Keratinocyte (primary cell): ENCODE measurements around the gene ROR2. TPM values are rescaled to one million over a fixed set of nuclear protein-coding genes. Genes with fewer than 3 reads are reported as not detected.

Source experiments
- DNase-seq: peaks from one replicate; pipeline ENCODE4 v3.0.0-alpha.2; 2011; ENCODE audit warnings: low read depth, missing footprints, low spot score
- FAIRE-seq: peaks from 2 replicates; lab custom pipeline; 2011; peaks lifted over from hg19 to GRCh38; lab: Jason Lieb, UNC
- H2AFZ ChIP-seq: 2 replicates; pipeline ENCODE4 v1.6.0; 2012; ENCODE audit warnings: low read length, control low read depth, inconsistent platforms; ENCODE audit not compliant: control insufficient read depth
- H3K27ac ChIP-seq: 2 replicates; pipeline ENCODE4 v1.5.1; 2011; ENCODE audit warnings: low read length; ENCODE audit not compliant: control insufficient read depth, insufficient read depth
- H3K27me3 ChIP-seq: 3 replicates; pipeline ENCODE4 v1.6.0; 2011; ENCODE audit warnings: low read length; ENCODE audit not compliant: control insufficient read depth, insufficient read depth; ENCODE audit errors: extremely low read depth
- H3K36me3 ChIP-seq, 2 experiments: 2 replicates in 1 of 2; 3 replicates in 1 of 2; pipeline ENCODE4 v1.5.1; 2011; ENCODE audit warnings: low read length in 2 of 2, mild to moderate bottlenecking in 1 of 2; ENCODE audit not compliant: control insufficient read depth in 2 of 2, insufficient read depth in 2 of 2; ENCODE audit errors: extremely low read depth in 1 of 2
- H3K4me1 ChIP-seq: 3 replicates; pipeline ENCODE4 v1.5.1; 2011; ENCODE audit warnings: low read length; ENCODE audit not compliant: control insufficient read depth, insufficient read depth; ENCODE audit errors: extremely low read depth
- H3K4me2 ChIP-seq: 3 replicates; pipeline ENCODE4 v1.6.0; 2011; ENCODE audit warnings: low read depth, low read length; ENCODE audit not compliant: control insufficient read depth, insufficient read depth; ENCODE audit errors: extremely low read depth
- H3K4me3 ChIP-seq, 3 experiments: fragments of 200-600 bp in 1 of 3; sonication (generic) in 1 of 3; 2 replicates in 2 of 3; 3 replicates in 1 of 3; pipeline ENCODE4 v1.5.1; 2011 to 2016; ENCODE audit warnings: low read length in 3 of 3, mild to moderate bottlenecking in 3 of 3, control low read depth in 2 of 3, inconsistent platforms in 1 of 3, low read depth in 1 of 3, mixed read lengths in 1 of 3, mixed run types in 1 of 3, moderate library complexity in 1 of 3; ENCODE audit not compliant: control insufficient read depth in 2 of 3, insufficient read depth in 2 of 3; ENCODE audit errors: extremely low read depth in 1 of 3
- H3K79me2 ChIP-seq: 2 replicates; pipeline ENCODE4 v1.6.0; 2012; ENCODE audit warnings: low read length; ENCODE audit not compliant: control insufficient read depth, insufficient read depth
- H3K9ac ChIP-seq: 3 replicates; pipeline ENCODE4 v1.6.0; 2011; ENCODE audit warnings: low read length; ENCODE audit not compliant: control insufficient read depth, insufficient read depth; ENCODE audit errors: extremely low read depth
- H3K9me1 ChIP-seq: 3 replicates; pipeline ENCODE4 v1.6.0; 2011; ENCODE audit warnings: low read length; ENCODE audit not compliant: control insufficient read depth, insufficient read depth; ENCODE audit errors: extremely low read depth
- H3K9me3 ChIP-seq: 2 replicates; pipeline ENCODE4 v1.5.1; 2012; ENCODE audit warnings: low read depth, low read length; ENCODE audit not compliant: control insufficient read depth
- H4K20me1 ChIP-seq: 3 replicates; pipeline ENCODE4 v1.6.0; 2011; ENCODE audit warnings: low read length; ENCODE audit not compliant: control insufficient read depth, insufficient read depth; ENCODE audit errors: extremely low read depth
- EZH2 ChIP-seq: IDR thresholded peaks from one replicate; pipeline ENCODE4 v1.6.1; 2012; ENCODE audit warnings: inconsistent platforms, mild to moderate bottlenecking, low read length, moderate library complexity
- dilution Hi-C: fragments of 300-500 bp; cut with MboI; formaldehyde crosslinking; loops from one replicate; pipeline ENCODE4 v1.7.0; 2020; ENCODE audit warnings: low sequenced_read_pairs; ENCODE audit not compliant: extremely low pct_ligation_motif_present
- polyA plus RNA-seq, 5 experiments: library from polyadenylated mRNA; depleted of rRNA in 3 of 5; stranded (reverse) in 3 of 5; stranded (forward) in 1 of 5; unstranded in 1 of 5; fragments of >200 nt; gene quantifications; 1 replicate in 1 of 5; 2 replicates in 3 of 5; 3 replicates in 1 of 5; pipeline versions ENCODE4 v1.2.1 to v1.2.3, GENCODE V29; 2011 to 2012; ENCODE audit warnings: missing spikeins in 2 of 5, low read depth in 1 of 5, low replicate concordance in 1 of 5
- TF ChIP-seq, protein P1 (sequence below), 3 experiments: IDR thresholded peaks in 1 of 3; conservative IDR thresholded peaks in 1 of 3; optimal IDR thresholded peaks in 1 of 3; 2 replicates in 2 of 3; 3 replicates in 1 of 3; pipeline versions ENCODE3 to v1.5.1; 2011; ENCODE audit warnings: low read length in 3 of 3, mild to moderate bottlenecking in 3 of 3, moderate library complexity in 2 of 3, control low read depth in 1 of 3, inconsistent platforms in 1 of 3; ENCODE audit not compliant: insufficient read depth in 2 of 3; ENCODE audit errors: extremely low read depth in 1 of 3

ROR2 gene
- polyA plus RNA-seq, 1 donor (not counting 4 experiments of a cell fraction or from before 2014, with no cell fraction given): 0.22 TPM

DNA sequence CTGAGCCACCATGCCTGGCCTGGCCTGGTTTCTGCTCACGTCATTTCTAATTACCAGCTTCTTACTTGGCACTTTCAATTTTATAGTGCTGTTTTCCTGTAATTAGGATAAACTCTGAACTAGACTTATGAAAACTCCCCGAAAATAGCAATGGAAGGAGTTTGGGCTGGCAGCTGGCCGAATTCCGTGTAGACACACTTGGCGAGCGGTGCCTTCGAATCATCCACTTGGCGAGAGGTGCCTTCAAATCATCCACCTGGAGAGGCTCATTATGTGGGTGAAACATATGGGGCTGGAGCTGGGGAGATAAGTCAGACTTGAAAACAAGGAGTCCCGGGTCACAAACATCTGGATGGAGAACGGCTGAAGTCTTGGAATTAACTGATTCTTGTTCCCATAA lies 203.7 kb downstream of the ROR2 start:
- no peaks in the 10 kb centered on the region for H3K9me3 ChIP-seq
- H3K36me3 ChIP-seq: no peaks in the 10 kb centered on the region
- dilution Hi-C loops: no loop called here
- no peaks in the 10 kb centered on the region for H3K79me2 ChIP-seq
- no peaks in the 10 kb centered on the region for H3K4me1 ChIP-seq
- FAIRE-seq (no peak), DNase-seq (no peak)
- TF ChIP-seq EZH2: no peak
- TF ChIP-seq, protein P1, sequence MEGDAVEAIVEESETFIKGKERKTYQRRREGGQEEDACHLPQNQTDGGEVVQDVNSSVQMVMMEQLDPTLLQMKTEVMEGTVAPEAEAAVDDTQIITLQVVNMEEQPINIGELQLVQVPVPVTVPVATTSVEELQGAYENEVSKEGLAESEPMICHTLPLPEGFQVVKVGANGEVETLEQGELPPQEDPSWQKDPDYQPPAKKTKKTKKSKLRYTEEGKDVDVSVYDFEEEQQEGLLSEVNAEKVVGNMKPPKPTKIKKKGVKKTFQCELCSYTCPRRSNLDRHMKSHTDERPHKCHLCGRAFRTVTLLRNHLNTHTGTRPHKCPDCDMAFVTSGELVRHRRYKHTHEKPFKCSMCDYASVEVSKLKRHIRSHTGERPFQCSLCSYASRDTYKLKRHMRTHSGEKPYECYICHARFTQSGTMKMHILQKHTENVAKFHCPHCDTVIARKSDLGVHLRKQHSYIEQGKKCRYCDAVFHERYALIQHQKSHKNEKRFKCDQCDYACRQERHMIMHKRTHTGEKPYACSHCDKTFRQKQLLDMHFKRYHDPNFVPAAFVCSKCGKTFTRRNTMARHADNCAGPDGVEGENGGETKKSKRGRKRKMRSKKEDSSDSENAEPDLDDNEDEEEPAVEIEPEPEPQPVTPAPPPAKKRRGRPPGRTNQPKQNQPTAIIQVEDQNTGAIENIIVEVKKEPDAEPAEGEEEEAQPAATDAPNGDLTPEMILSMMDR (optimal IDR thresholded peaks at IDR 0.05 in 1 of 3, IDR thresholded peaks at IDR 0.05 in 1 of 3, conservative IDR thresholded peaks at IDR 0.05 in 1 of 3; ENCODE audit: extremely low read depth in 1 of 3, insufficient read depth in 2 of 3, low read length in 3 of 3): no peak
- H3K9me1 ChIP-seq: no peaks in the 10 kb centered on the region
- H2AFZ ChIP-seq: no peak overlapping the region
- no peak overlapping the region for H3K27ac ChIP-seq
- H3K9ac ChIP-seq: no peak overlapping the region
- H3K4me2 ChIP-seq: no peak overlapping the region
- H3K27me3 ChIP-seq: no peaks in the 10 kb centered on the region
- no peaks in the 10 kb centered on the region for H4K20me1 ChIP-seq
- no peak overlapping the region for H3K4me3 ChIP-seq

DNA sequence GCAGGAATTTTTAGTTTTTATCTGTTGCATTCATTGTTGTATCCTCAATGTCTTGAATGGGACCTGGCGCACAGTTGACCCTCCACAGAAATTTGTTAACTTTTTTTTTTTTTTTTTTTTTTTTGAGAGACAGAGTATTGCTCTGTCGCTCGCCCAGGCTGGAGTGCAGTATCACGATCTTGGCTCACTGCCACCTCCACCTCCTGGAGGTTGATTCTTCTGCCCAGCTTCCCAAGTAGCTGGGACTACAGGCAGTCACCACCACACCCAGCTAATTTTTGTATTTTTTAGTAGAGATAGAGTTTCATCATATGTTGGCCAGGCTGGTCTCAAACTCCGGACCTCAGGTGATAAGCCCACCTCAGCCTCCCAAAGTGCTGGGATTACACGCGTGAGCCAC lies 205.9 kb downstream of the ROR2 start:
- FAIRE-seq: no peak
- TF ChIP-seq EZH2: no peak
- TF ChIP-seq, protein P1 (optimal IDR thresholded peaks at IDR 0.05 in 1 of 3, IDR thresholded peaks at IDR 0.05 in 1 of 3, conservative IDR thresholded peaks at IDR 0.05 in 1 of 3; ENCODE audit: extremely low read depth in 1 of 3, insufficient read depth in 2 of 3, low read length in 3 of 3): no peak

More for the DNA sequence above, 205.9 kb downstream of the ROR2 start:
- H3K36me3 ChIP-seq: no peaks in the 10 kb centered on the region
- H3K9ac ChIP-seq: no peak overlapping the region
- H3K9me1 ChIP-seq: no peaks in the 10 kb centered on the region
- dilution Hi-C loops: no loop called here
- H3K4me3 ChIP-seq: no peak overlapping the region
- H3K79me2 ChIP-seq: no peaks in the 10 kb centered on the region
- H3K9me3 ChIP-seq: no peaks in the 10 kb centered on the region
- no peaks in the 10 kb centered on the region for H3K27me3 ChIP-seq
- no peak for DNase-seq
- no peaks in the 10 kb centered on the region for H3K4me1 ChIP-seq
- no peak overlapping the region for H3K27ac ChIP-seq
- no peak overlapping the region for H3K4me2 ChIP-seq
- no peak overlapping the region for H2AFZ ChIP-seq
- H4K20me1 ChIP-seq: no peaks in the 10 kb centered on the region
